Panc1 (cell line): ENCODE measurements around the gene ENTPD2. TPM values are rescaled to one million over a fixed set of nuclear protein-coding genes. Genes with fewer than 3 reads are reported as not detected.
A peak's percentile ranks its signal among the peaks of the same experiment; 100 is the strongest.

Experiments
- ATAC-seq: fragments of 200-7000 bp; cut with Tn5 transposase; 2 replicates; pipeline ENCODE4 v1.9.1; 2020; ENCODE audit warnings: mild to moderate bottlenecking, moderate library complexity
- BruUV-seq: library from RNA; stranded (reverse); fragments of 400-500 nt; replicated peaks from 2 replicates; lab custom pipeline; 2021; lab: Mats Ljungman, UMichigan
- CTCF ChIA-PET: fragments of 300-600 bp; sonication (Branson Sonifier 250); formaldehyde crosslinking; loops from one replicate; lab custom pipeline; 2022; ENCODE audit warnings: antibody characterized with exemption; lab: Charles Lee
- POLR2A ChIA-PET: fragments of 300-600 bp; sonication (Branson Sonifier 250); formaldehyde crosslinking; loops from one replicate; lab custom pipeline; 2022; ENCODE audit warnings: antibody characterized with exemption; lab: Charles Lee
- DNase-seq: peaks from one replicate; pipeline ENCODE4 v3.0.0-alpha.2; 2010; ENCODE audit warnings: low read depth, low spot score
- H3K27ac ChIP-seq: 2 replicates; pipeline ENCODE4 v1.5.1; 2011; ENCODE audit warnings: mild to moderate bottlenecking, low read length, inconsistent platforms
- H3K27me3 ChIP-seq: fragments of 200-500 bp; sonication (Bioruptor generic); 2 replicates; pipeline ENCODE4 v1.6.0; 2014; ENCODE audit warnings: low read length, inconsistent platforms; ENCODE audit not compliant: control insufficient read depth, insufficient read depth
- H3K36me3 ChIP-seq: fragments of 200-500 bp; sonication (Bioruptor generic); 2 replicates; pipeline ENCODE4 v1.5.1; 2014; ENCODE audit warnings: inconsistent platforms, mild to moderate bottlenecking, low read length, moderate library complexity; ENCODE audit not compliant: control insufficient read depth, insufficient read depth
- H3K4me1 ChIP-seq: 2 replicates; pipeline ENCODE4 v1.5.1; 2011; ENCODE audit warnings: inconsistent platforms, mild to moderate bottlenecking, low read length, moderate library complexity; ENCODE audit not compliant: control insufficient read depth, insufficient read depth
- H3K4me3 ChIP-seq, 2 experiments: 2 replicates each; pipeline ENCODE4 v1.5.1; 2011 to 2012; ENCODE audit warnings: low read depth in 2 of 2, low read length in 2 of 2, mild to moderate bottlenecking in 2 of 2, inconsistent platforms in 1 of 2, moderate library complexity in 1 of 2
- H3K9me3 ChIP-seq: fragments of 200-500 bp; sonication (Bioruptor generic); 2 replicates; pipeline ENCODE4 v1.5.1; 2014; ENCODE audit warnings: low read depth, mild to moderate bottlenecking, inconsistent platforms, low read length, moderate library complexity; ENCODE audit not compliant: control insufficient read depth, insufficient read depth
- POLR2AphosphoS5 ChIP-seq: IDR thresholded peaks from 2 replicates; pipeline ENCODE4 v1.6.1; 2012; ENCODE audit warnings: mild to moderate bottlenecking, low read depth, low read length, moderate library complexity
- in situ Hi-C: cut with HindIII; loops from 2 replicates; pipeline ENCODE4 v1.10.0; 2016; ENCODE audit warnings: low sequenced_read_pairs, low pct_unique_long_range_greater_than_20kb
- intact Hi-C: fragments of 100-400 bp; cut with micrococcal nuclease; formaldehyde crosslinking; loops from one replicate; pipeline ENCODE4 v1.10.0; 2022; ENCODE audit not compliant: unreplicated experiment
- total RNA-seq: library from RNA; stranded (reverse); gene quantifications from one replicate; pipeline ENCODE4 v1.2.1, GENCODE V29; 2021; ENCODE audit not compliant: unreplicated experiment
- TF ChIP-seq, protein P1 (sequence below): fragments of 450-650 bp; IDR thresholded peaks from 2 replicates; pipeline ENCODE4 v1.5.1; 2017; ENCODE audit warnings: mild to moderate bottlenecking
- TF ChIP-seq, protein P2 (sequence below), 2 experiments: IDR thresholded peaks; 2 replicates each; pipeline ENCODE4 v1.6.1; 2011 to 2012; ENCODE audit warnings: low read depth in 2 of 2, control low read depth in 1 of 2, low read length in 1 of 2, mild to moderate bottlenecking in 1 of 2, moderate library complexity in 1 of 2; ENCODE audit not compliant: insufficient read depth in 1 of 2

ENTPD2 gene
- total RNA-seq, 1 experiment from 2014 or later: 2.8 TPM

DNA sequence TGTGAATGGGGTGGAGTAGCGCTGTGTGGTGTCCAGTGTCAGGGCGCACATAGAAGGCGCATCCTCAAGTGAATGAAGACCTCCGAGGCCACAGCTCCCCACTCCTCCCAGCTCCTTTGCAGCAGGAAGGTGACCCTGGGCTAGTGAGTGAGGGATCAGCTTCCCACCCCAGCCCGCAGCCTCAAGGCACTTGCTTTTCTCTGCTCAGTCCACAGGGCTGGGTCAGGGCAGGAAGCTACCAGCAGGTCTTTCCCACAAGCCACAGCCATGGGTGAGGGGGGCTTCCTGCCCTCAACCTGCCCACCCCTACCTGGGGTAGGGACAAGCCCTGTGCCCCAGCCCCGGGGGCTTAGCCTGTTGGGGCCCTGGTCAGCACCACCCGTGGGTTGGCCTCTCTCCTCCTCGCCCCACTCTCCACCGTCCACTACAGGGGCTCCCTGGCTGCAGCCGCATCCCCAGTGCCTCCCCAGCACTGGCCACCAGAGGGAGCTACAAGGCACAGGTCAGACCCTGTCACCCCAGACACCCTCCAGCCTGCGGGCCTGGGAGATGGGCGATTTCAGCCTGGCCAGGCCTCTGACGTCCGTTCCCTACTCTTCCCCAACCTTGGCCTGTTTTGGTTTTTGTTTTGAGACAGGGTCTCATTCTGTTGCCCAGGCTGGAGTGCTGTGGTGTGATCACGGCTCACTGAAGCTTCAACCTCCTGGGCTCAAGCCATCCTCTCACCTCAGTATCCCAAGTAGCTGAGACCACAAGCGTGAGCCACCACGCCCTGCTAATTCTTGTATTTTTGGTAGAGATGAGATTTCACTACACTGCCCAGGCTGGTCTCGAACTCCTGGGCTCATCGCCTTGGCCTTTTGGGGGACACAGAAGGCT lies 24.6 kb downstream of the ENTPD2 start:
- POLR2A ChIA-PET: no interaction called here

DNA sequence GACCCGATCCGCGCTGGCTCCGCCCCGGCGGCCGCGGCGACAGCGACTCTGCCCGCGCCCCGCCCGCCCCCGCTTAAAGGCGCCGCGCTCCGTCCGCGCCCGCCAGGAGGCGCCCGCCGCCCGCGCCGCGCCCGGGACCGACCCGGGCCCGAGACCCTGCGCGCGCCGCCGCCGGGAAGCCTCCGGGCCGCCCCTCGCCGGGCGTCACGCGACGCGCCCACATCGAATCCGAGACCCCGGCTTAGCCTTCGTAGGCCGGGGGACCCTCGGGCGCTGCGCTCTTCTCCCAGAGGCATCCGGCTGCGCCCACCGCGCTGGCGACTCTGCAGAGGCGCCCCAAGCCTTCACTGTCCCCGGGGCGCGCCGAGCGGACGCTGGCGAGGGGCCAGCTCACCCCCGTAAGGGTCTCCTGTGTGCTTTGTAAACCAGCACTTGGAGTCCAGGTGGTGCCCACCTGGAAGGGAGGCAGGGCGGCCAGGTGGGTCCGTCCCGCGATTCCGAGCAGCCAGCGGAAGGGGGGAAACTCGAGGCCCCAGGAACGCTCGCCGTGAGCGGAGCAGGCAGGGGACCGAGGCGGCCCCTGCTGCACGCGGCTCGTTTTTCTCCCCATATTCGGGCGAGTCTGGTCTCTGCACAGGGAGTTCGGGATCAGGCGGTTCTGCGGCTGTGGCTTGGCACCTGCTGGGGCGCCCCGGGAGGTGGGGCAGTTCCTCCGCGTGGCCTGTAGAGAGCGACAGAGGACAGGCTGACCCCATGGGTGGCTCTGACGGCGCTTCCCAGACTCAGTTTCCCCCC lies 25.4 kb downstream of the ENTPD2 start:
- ChIA-PET CTCF (interaction anchor here (1.2 to 1.4 kb wide), 3 partner anchors 30 to 81 kb away, joined by 3 to 14 read pairs (median 5); no protein-coding TSS in a partner anchor), POLR2A (no interaction called here)
- Histone ChIP-seq H3K4me1 (peaks cover 24% of the 10 kb centered on the region), H3K36me3 (no peaks in the 10 kb centered on the region), H3K4me3 (peak overlapping the region; percentile 43 to 53), H3K27me3 (no peaks in the 10 kb centered on the region), H3K9me3 (no peaks in the 10 kb centered on the region), H3K27ac (no peak overlapping the region)
- DNase-seq: no peak
- intact Hi-C loops (no loop called here), in situ Hi-C loops (no loop called here)
- peak; percentile 72 for ATAC-seq
- BruUV-seq: no TSS peak
- no peak for TF ChIP-seq POLR2AphosphoS5
- TF ChIP-seq, protein P1, sequence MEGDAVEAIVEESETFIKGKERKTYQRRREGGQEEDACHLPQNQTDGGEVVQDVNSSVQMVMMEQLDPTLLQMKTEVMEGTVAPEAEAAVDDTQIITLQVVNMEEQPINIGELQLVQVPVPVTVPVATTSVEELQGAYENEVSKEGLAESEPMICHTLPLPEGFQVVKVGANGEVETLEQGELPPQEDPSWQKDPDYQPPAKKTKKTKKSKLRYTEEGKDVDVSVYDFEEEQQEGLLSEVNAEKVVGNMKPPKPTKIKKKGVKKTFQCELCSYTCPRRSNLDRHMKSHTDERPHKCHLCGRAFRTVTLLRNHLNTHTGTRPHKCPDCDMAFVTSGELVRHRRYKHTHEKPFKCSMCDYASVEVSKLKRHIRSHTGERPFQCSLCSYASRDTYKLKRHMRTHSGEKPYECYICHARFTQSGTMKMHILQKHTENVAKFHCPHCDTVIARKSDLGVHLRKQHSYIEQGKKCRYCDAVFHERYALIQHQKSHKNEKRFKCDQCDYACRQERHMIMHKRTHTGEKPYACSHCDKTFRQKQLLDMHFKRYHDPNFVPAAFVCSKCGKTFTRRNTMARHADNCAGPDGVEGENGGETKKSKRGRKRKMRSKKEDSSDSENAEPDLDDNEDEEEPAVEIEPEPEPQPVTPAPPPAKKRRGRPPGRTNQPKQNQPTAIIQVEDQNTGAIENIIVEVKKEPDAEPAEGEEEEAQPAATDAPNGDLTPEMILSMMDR: peak; percentile 68; the same call in 1 of the 2 replicates

More for the DNA sequence above, 24.6 kb downstream of the ENTPD2 start:
- peak; percentile 25 for DNase-seq
- CTCF ChIA-PET: interaction anchor here (0.6 to 1.4 kb wide), 12 partner anchors 9 to 239 kb away, joined by 3 to 14 read pairs (median 4); partner anchors contain the start of gene CLIC3
- Histone ChIP-seq H3K36me3 (no peaks in the 10 kb centered on the region), H3K9me3 (no peaks in the 10 kb centered on the region), H3K4me1 (peaks cover 22% of the 10 kb centered on the region; the same call in 1 of the 2 replicates), H3K4me3 (peak overlapping the region in 1 of 2 experiments; percentile 53; a peak in 2 of 4 replicates), H3K27ac (no peak overlapping the region), H3K27me3 (no peaks in the 10 kb centered on the region)
- in situ Hi-C loops (no loop called here), intact Hi-C loops (no loop called here)
- no TSS peak for BruUV-seq
- ATAC-seq: peak; percentile 80
- TF ChIP-seq, protein P2, sequence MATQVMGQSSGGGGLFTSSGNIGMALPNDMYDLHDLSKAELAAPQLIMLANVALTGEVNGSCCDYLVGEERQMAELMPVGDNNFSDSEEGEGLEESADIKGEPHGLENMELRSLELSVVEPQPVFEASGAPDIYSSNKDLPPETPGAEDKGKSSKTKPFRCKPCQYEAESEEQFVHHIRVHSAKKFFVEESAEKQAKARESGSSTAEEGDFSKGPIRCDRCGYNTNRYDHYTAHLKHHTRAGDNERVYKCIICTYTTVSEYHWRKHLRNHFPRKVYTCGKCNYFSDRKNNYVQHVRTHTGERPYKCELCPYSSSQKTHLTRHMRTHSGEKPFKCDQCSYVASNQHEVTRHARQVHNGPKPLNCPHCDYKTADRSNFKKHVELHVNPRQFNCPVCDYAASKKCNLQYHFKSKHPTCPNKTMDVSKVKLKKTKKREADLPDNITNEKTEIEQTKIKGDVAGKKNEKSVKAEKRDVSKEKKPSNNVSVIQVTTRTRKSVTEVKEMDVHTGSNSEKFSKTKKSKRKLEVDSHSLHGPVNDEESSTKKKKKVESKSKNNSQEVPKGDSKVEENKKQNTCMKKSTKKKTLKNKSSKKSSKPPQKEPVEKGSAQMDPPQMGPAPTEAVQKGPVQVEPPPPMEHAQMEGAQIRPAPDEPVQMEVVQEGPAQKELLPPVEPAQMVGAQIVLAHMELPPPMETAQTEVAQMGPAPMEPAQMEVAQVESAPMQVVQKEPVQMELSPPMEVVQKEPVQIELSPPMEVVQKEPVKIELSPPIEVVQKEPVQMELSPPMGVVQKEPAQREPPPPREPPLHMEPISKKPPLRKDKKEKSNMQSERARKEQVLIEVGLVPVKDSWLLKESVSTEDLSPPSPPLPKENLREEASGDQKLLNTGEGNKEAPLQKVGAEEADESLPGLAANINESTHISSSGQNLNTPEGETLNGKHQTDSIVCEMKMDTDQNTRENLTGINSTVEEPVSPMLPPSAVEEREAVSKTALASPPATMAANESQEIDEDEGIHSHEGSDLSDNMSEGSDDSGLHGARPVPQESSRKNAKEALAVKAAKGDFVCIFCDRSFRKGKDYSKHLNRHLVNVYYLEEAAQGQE (IDR thresholded peaks at IDR 0.05; ENCODE audit: insufficient read depth in 1 of 2, low read depth in 2 of 2, low read length in 1 of 2): no peak
- TF ChIP-seq, protein P1: peak; percentile 92
